Adipocyte (in vitro differentiated cells): ENCODE results near the gene RUNX2.
"Not testable (repeated sequence)": the region's sequence is repeated elsewhere in the genome, so short reads cannot be mapped to it uniquely, and the experiment has no call there.

ENCODE experiments used
- DNase-seq: peaks from one replicate; pipeline ENCODE4 v3.0.0-alpha.2; 2015; ENCODE audit warnings: low read depth
- H3K27me3 ChIP-seq: replicated peaks from 2 replicates; pipeline ENCODE4 v1.7.0; 2013; ENCODE audit warnings: mild to moderate bottlenecking, low read length, moderate library complexity; ENCODE audit not compliant: control insufficient read depth, insufficient read depth
- H3K36me3 ChIP-seq: 2 replicates; pipeline ENCODE4 v1.7.0; 2013; ENCODE audit warnings: low read length, mild to moderate bottlenecking, moderate library complexity; ENCODE audit not compliant: control insufficient read depth, insufficient read depth, severe bottlenecking
- H3K4me1 ChIP-seq: 2 replicates; pipeline ENCODE4 v1.7.0; 2013; ENCODE audit warnings: mild to moderate bottlenecking, low read length, moderate library complexity; ENCODE audit not compliant: control insufficient read depth, insufficient read depth
- H3K4me3 ChIP-seq: 2 replicates; pipeline ENCODE4 v1.7.0; 2013; ENCODE audit warnings: mild to moderate bottlenecking, low read length, moderate library complexity
- H3K9ac ChIP-seq: 2 replicates; pipeline ENCODE4 v1.7.0; 2013; ENCODE audit warnings: mild to moderate bottlenecking, low read length, moderate library complexity
- H3K9me3 ChIP-seq: 2 replicates; pipeline ENCODE4 v1.7.0; 2013; ENCODE audit warnings: mild to moderate bottlenecking, low read length, moderate library complexity; ENCODE audit not compliant: control insufficient read depth

Gene RUNX2

GRCh38 chr6:45464685-45465084 lies 136.6 kb downstream of the RUNX2 start:
- Histone ChIP-seq H3K4me3 (no peak overlapping the region), H3K36me3 (peaks cover 2% of the 10 kb centered on the region), H3K27me3 (no peaks in the 10 kb centered on the region), H3K9me3 (no peaks in the 10 kb centered on the region), H3K9ac (no peak overlapping the region), H3K4me1 (peaks cover 8% of the 10 kb centered on the region)
- no peak for DNase-seq

- H3K4me3 ChIP-seq: no peak overlapping the region
- no peaks in the 10 kb centered on the region for H3K9me3 ChIP-seq
- no peak overlapping the region for H3K9ac ChIP-seq
- no peak for DNase-seq
- peaks cover 8% of the 10 kb centered on the region for H3K4me1 ChIP-seq
- no peaks in the 10 kb centered on the region for H3K27me3 ChIP-seq
- H3K36me3 ChIP-seq: peaks cover 2% of the 10 kb centered on the region
These were observed 138.6 kb downstream of the RUNX2 start for GRCh38 chr6:45466686-45467085.

DNA sequence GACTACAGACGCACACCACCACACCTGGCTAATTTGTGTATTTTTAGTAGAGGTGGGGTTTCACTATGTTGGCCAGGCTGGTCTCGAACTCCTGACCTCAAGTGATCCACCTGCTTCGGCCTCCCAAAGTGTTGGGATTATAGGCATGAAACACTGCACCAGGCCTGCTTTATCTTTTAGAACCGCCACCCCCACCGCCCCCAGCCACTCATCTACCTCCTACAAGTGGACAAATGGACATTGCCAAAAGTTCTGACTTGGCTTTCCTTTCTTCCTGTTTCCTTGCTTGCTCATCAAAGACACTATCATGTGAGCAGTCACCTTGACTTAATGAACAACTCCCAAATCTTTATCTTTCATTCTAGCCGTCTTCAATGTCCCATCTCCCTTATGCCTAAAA lies 139.3 kb downstream of the RUNX2 start:
- H3K27me3 ChIP-seq, H3K36me3 ChIP-seq, H3K4me3 ChIP-seq, DNase-seq, H3K9me3 ChIP-seq, H3K9ac ChIP-seq: not testable (repeated sequence)
- H3K4me1 ChIP-seq: peaks cover 13% of the 10 kb centered on the region

DNA sequence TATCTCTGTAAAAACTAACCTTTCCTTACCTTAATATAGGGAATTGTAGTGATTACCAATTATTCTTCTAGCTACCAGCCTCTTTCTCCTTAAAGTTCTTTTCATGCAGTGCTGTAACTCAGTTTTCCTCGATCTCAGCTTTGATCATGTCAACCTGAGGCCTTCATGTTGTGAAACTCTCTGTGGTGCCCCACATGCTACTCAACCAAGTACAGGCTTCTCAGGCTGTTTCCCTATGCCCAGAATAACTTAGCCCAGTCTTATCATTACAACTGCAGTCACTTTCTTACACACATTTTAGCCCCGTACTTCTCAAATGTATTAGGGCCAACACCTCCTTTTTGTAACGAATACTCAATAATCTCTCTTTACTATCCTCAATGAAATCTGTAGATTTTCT lies 139.7 kb downstream of the RUNX2 start:
- no peaks in the 10 kb centered on the region for H3K27me3 ChIP-seq
- H3K36me3 ChIP-seq: peaks cover 2% of the 10 kb centered on the region
- H3K4me3 ChIP-seq: no peak overlapping the region
- peaks cover 17% of the 10 kb centered on the region for H3K4me1 ChIP-seq
- no peak overlapping the region for H3K9ac ChIP-seq
- DNase-seq: no peak
- H3K9me3 ChIP-seq: no peaks in the 10 kb centered on the region

DNA sequence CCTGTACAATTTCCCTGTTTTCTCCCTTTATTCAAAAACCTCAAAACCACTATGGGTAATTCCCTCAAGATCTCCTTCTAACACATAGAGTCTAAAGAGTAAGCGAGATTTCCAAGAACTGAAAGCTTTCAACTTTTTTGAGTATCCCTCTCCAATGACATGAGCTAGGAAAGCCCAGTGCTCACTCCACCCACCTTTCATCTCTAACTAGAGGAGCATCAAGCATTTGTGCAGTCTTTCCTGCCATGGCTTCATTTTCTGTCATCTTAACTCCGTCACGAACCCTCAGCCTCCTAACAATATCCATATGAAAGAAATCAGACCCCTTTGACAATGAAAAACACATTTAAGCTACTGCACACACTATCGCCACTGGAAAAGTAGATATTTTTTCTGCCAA lies 141.5 kb downstream of the RUNX2 start:
- peaks cover 2% of the 10 kb centered on the region for H3K36me3 ChIP-seq
- DNase-seq: peak; percentile 47
- H3K4me1 ChIP-seq: peaks cover 15% of the 10 kb centered on the region

DNA sequence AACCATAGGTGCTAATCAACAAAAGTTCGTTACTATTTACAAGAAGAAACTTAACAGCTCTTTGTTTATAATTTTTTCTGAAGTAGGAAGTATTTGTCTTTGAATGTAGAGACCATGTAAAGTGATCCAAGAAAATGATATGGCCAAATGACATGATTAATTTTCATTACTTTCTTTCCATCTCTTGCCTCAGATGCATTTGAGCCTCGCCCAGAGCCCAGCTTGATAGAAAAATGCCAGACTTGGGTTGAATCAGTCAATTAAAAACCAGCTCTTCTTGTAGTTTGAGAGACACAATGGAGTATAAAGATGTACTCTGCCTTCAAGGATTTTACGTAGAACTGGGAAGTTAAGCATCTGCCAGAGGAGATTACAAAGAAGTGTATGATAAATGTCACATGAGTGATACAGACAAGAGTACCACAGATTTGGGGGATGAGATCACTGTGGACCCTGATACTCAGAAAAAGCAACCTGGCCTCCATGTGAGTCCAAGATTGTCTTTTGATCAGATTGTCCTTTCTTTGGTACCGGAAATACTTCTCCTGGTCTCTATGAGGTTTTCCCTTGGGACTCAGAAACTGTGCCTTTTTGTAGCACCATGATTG lies 142.1 kb downstream of the RUNX2 start:
- H3K9me3 ChIP-seq: no peaks in the 10 kb centered on the region
- H3K9ac ChIP-seq: no peak overlapping the region
- peaks cover 10% of the 10 kb centered on the region for H3K4me1 ChIP-seq
- DNase-seq: peak; percentile 53
- peaks cover 2% of the 10 kb centered on the region for H3K36me3 ChIP-seq
- H3K27me3 ChIP-seq: no peaks in the 10 kb centered on the region
- no peak overlapping the region for H3K4me3 ChIP-seq

More for the DNA sequence above, 141.5 kb downstream of the RUNX2 start:
- Histone ChIP-seq H3K27me3 (no peaks in the 10 kb centered on the region), H3K9ac (no peak overlapping the region), H3K4me3 (no peak overlapping the region), H3K9me3 (no peaks in the 10 kb centered on the region)

DNA sequence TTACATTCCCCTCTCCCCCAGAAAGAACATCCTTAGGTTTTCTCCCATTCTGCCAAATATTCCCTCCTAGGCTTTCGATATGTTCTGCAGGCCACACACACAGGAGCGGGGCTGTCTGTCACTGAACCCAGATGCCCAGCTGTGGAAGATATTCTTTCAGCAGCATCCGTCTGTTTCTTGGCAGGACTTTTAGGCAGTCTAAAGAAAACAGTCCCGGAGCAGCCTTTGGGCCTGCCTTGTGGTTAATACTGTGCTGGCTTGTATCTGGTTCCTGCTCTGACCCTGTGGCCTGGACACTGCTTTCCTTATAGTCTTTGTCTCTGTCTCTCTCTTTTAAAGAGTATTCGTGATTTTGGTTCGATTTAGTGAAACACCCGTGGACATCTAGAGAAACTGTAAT lies 144.3 kb downstream of the RUNX2 start:
- no peak overlapping the region for H3K4me3 ChIP-seq
- peaks cover 2% of the 10 kb centered on the region for H3K36me3 ChIP-seq
- peak overlapping the region; percentile 58 for H3K9ac ChIP-seq
- H3K9me3 ChIP-seq: no peaks in the 10 kb centered on the region
- H3K4me1 ChIP-seq: peaks cover 9% of the 10 kb centered on the region
- DNase-seq: no peak
- no peaks in the 10 kb centered on the region for H3K27me3 ChIP-seq

GRCh38 chr6:45473121-45473993 lies 145.2 kb downstream of the RUNX2 start:
- no peak for DNase-seq
- no peaks in the 10 kb centered on the region for H3K9me3 ChIP-seq
- H3K4me1 ChIP-seq: peaks cover 9% of the 10 kb centered on the region
- H3K4me3 ChIP-seq: no peak overlapping the region
- no peak overlapping the region for H3K9ac ChIP-seq
- no peaks in the 10 kb centered on the region for H3K36me3 ChIP-seq
- no peaks in the 10 kb centered on the region for H3K27me3 ChIP-seq

DNA sequence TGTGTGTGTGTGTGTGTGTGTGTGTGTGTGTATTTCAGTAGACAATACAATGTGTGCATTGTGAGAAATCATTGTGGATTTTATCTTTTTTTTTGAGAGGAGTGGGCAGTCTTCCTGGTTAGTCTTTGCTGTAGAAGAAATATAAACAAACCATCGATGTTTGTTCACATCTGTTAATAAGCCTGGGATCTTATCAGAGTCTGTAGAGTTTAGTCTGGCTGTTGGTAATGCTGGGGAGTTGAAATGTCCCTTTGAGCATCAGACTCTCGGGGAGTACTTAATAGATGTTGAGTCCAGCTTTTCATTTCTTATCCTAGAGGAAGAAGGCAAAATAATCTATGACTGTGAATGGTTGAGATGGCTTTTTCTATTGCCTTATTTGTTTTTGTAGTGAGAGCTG lies 146.2 kb downstream of the RUNX2 start:
- no peak overlapping the region for H3K4me3 ChIP-seq
- H3K36me3 ChIP-seq: no peaks in the 10 kb centered on the region
- no peaks in the 10 kb centered on the region for H3K9me3 ChIP-seq
- peaks cover 9% of the 10 kb centered on the region for H3K4me1 ChIP-seq
- no peaks in the 10 kb centered on the region for H3K27me3 ChIP-seq
- no peak for DNase-seq
- H3K9ac ChIP-seq: no peak overlapping the region

GRCh38 chr6:45476341-45476740 lies 148.2 kb downstream of the RUNX2 start:
- no peaks in the 10 kb centered on the region for H3K36me3 ChIP-seq
- no peak overlapping the region for H3K4me3 ChIP-seq
- H3K4me1 ChIP-seq: peaks cover 25% of the 10 kb centered on the region
- no peak overlapping the region for H3K9ac ChIP-seq
- no peaks in the 10 kb centered on the region for H3K27me3 ChIP-seq
- H3K9me3 ChIP-seq: no peaks in the 10 kb centered on the region
- no peak for DNase-seq

DNA sequence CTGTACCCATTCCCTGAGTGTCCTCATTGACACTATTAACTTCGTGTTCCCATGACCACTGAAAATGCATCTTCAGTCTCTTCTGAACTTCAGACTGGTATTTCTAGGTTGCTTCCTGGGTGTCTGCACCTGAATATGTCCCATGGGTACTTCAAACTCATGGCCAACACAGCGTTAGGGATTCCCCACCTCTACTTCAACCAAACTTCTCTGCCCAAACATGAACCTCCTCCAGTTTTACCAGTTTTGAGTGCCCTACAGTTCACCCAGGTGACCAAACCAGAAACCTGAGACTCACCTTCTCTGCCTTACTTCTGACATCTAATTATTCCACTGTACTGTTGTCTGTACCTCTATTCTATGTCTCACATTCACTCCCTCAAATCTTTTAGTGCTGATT lies 149.1 kb downstream of the RUNX2 start:
- H3K27me3 ChIP-seq: no peaks in the 10 kb centered on the region
- no peak for DNase-seq
- no peak overlapping the region for H3K4me3 ChIP-seq
- H3K9ac ChIP-seq: no peak overlapping the region
- H3K4me1 ChIP-seq: peaks cover 31% of the 10 kb centered on the region
- H3K9me3 ChIP-seq: no peaks in the 10 kb centered on the region
- no peaks in the 10 kb centered on the region for H3K36me3 ChIP-seq
